ENCODE results near the gene GSTK1.
A peak's percentile ranks its signal among the peaks of the same experiment; 100 is the strongest.
"Not testable (repeated sequence)": the region's sequence is repeated elsewhere in the genome, so short reads cannot be mapped to it uniquely, and the experiment has no call there.

Gene GSTK1

GRCh38 chr7:143261901-143262300 is 1.3 kb upstream of the GSTK1 start:
- no peaks in the 10 kb centered on the region for H3K4me1 ChIP-seq (ENCODE audit: insufficient read depth, low read length)
- no peaks in the 10 kb centered on the region for H3K36me3 ChIP-seq (ENCODE audit: insufficient read depth, low read length)
- no peak overlapping the region for H3K4me3 ChIP-seq (ENCODE audit: low read length)
- no peaks in the 10 kb centered on the region for H3K9me3 ChIP-seq (ENCODE audit: low read length)
- no peak overlapping the region for H2AFZ ChIP-seq (ENCODE audit: low read depth, low read length)
- no peaks in the 10 kb centered on the region for H3K27me3 ChIP-seq (ENCODE audit: insufficient read depth, low read length)

- H3K36me3 ChIP-seq (ENCODE audit: insufficient read depth, low read length); H3K9me3 ChIP-seq (ENCODE audit: low read length); H3K4me1 ChIP-seq (ENCODE audit: insufficient read depth, low read length); H2AFZ ChIP-seq (ENCODE audit: low read depth, low read length); H3K27me3 ChIP-seq (ENCODE audit: insufficient read depth, low read length): not testable (repeated sequence)
- peak overlapping the region; percentile 65 for H3K4me3 ChIP-seq (ENCODE audit: low read length)
Measured at GRCh38 chr7:143264196-143264568, 941 bp downstream of the GSTK1 start.

- Histone ChIP-seq H3K27me3 (ENCODE audit: insufficient read depth, low read length) (no peaks in the 10 kb centered on the region), H3K4me3 (ENCODE audit: low read length) (no peak overlapping the region), H2AFZ (ENCODE audit: low read depth, low read length) (no peak overlapping the region), H3K36me3 (ENCODE audit: insufficient read depth, low read length) (peaks cover 8% of the 10 kb centered on the region), H3K4me1 (ENCODE audit: insufficient read depth, low read length) (no peaks in the 10 kb centered on the region), H3K9me3 (ENCODE audit: low read length) (no peaks in the 10 kb centered on the region)
Measured at GRCh38 chr7:143265017-143265693, 1.9 kb downstream of the GSTK1 start.

GRCh38 chr7:143269251-143269650 is 6.0 kb downstream of the GSTK1 start:
- Histone ChIP-seq H3K4me3 (ENCODE audit: low read length) (no peak overlapping the region), H3K9me3 (ENCODE audit: low read length) (no peaks in the 10 kb centered on the region), H3K4me1 (ENCODE audit: insufficient read depth, low read length) (no peaks in the 10 kb centered on the region), H2AFZ (ENCODE audit: low read depth, low read length) (no peak overlapping the region), H3K36me3 (ENCODE audit: insufficient read depth, low read length) (peaks cover 8% of the 10 kb centered on the region), H3K27me3 (ENCODE audit: insufficient read depth, low read length) (no peaks in the 10 kb centered on the region)

GRCh38 chr7:143271240-143271639 is 8.0 kb downstream of the GSTK1 start:
- peaks cover 8% of the 10 kb centered on the region for H3K36me3 ChIP-seq (ENCODE audit: insufficient read depth, low read length)
- no peaks in the 10 kb centered on the region for H3K9me3 ChIP-seq (ENCODE audit: low read length)
- H3K4me1 ChIP-seq (ENCODE audit: insufficient read depth, low read length), result no peaks in the 10 kb centered on the region
- no peak overlapping the region for H3K4me3 ChIP-seq (ENCODE audit: low read length)
- no peaks in the 10 kb centered on the region for H3K27me3 ChIP-seq (ENCODE audit: insufficient read depth, low read length)
- H2AFZ ChIP-seq (ENCODE audit: low read depth, low read length), result no peak overlapping the region

- H3K9me3 ChIP-seq (ENCODE audit: low read length), result no peaks in the 10 kb centered on the region
- no peaks in the 10 kb centered on the region for H3K4me1 ChIP-seq (ENCODE audit: insufficient read depth, low read length)
- no peak overlapping the region for H2AFZ ChIP-seq (ENCODE audit: low read depth, low read length)
- peaks cover 8% of the 10 kb centered on the region for H3K36me3 ChIP-seq (ENCODE audit: insufficient read depth, low read length)
- H3K4me3 ChIP-seq (ENCODE audit: low read length), result no peak overlapping the region
- no peaks in the 10 kb centered on the region for H3K27me3 ChIP-seq (ENCODE audit: insufficient read depth, low read length)
Measured at GRCh38 chr7:143272871-143273270, 9.6 kb downstream of the GSTK1 start.

GRCh38 chr7:143279186-143280098 is 16.2 kb downstream of the GSTK1 start:
- Histone ChIP-seq H3K4me3 (ENCODE audit: low read length) (peak overlapping the region; percentile 24), H3K9me3 (ENCODE audit: low read length) (no peaks in the 10 kb centered on the region), H3K27me3 (ENCODE audit: insufficient read depth, low read length) (no peaks in the 10 kb centered on the region), H2AFZ (ENCODE audit: low read depth, low read length) (no peak overlapping the region), H3K36me3 (ENCODE audit: insufficient read depth, low read length) (no peaks in the 10 kb centered on the region), H3K4me1 (ENCODE audit: insufficient read depth, low read length) (peaks cover 23% of the 10 kb centered on the region)

GRCh38 chr7:143280160-143280559 is 16.9 kb downstream of the GSTK1 start:
- Histone ChIP-seq H2AFZ (ENCODE audit: low read depth, low read length) (no peak overlapping the region), H3K27me3 (ENCODE audit: insufficient read depth, low read length) (no peaks in the 10 kb centered on the region), H3K36me3 (ENCODE audit: insufficient read depth, low read length) (no peaks in the 10 kb centered on the region), H3K4me1 (ENCODE audit: insufficient read depth, low read length) (peaks cover 23% of the 10 kb centered on the region), H3K9me3 (ENCODE audit: low read length) (no peaks in the 10 kb centered on the region), H3K4me3 (ENCODE audit: low read length) (no peak overlapping the region)

GRCh38 chr7:143280566-143280965 is 17.3 kb downstream of the GSTK1 start:
- Histone ChIP-seq H3K9me3 (ENCODE audit: low read length) (no peaks in the 10 kb centered on the region), H3K4me1 (ENCODE audit: insufficient read depth, low read length) (peaks cover 25% of the 10 kb centered on the region), H2AFZ (ENCODE audit: low read depth, low read length) (no peak overlapping the region), H3K4me3 (ENCODE audit: low read length) (no peak overlapping the region), H3K36me3 (ENCODE audit: insufficient read depth, low read length) (no peaks in the 10 kb centered on the region), H3K27me3 (ENCODE audit: insufficient read depth, low read length) (no peaks in the 10 kb centered on the region)

GRCh38 chr7:143281529-143281928 is 18.3 kb downstream of the GSTK1 start:
- Histone ChIP-seq H3K9me3 (ENCODE audit: low read length) (no peaks in the 10 kb centered on the region), H3K27me3 (ENCODE audit: insufficient read depth, low read length) (no peaks in the 10 kb centered on the region), H3K36me3 (ENCODE audit: insufficient read depth, low read length) (no peaks in the 10 kb centered on the region), H2AFZ (ENCODE audit: low read depth, low read length) (no peak overlapping the region), H3K4me3 (ENCODE audit: low read length) (no peak overlapping the region), H3K4me1 (ENCODE audit: insufficient read depth, low read length) (peaks cover 25% of the 10 kb centered on the region)

- Histone ChIP-seq H3K36me3 (ENCODE audit: insufficient read depth, low read length) (no peaks in the 10 kb centered on the region), H3K4me1 (ENCODE audit: insufficient read depth, low read length) (peaks cover 25% of the 10 kb centered on the region), H3K27me3 (ENCODE audit: insufficient read depth, low read length) (no peaks in the 10 kb centered on the region), H3K4me3 (ENCODE audit: low read length) (no peak overlapping the region), H3K9me3 (ENCODE audit: low read length) (no peaks in the 10 kb centered on the region), H2AFZ (ENCODE audit: low read depth, low read length) (no peak overlapping the region)
Measured at GRCh38 chr7:143282124-143282523, 18.9 kb downstream of the GSTK1 start.

- Histone ChIP-seq H3K4me1 (ENCODE audit: insufficient read depth, low read length) (peaks cover 25% of the 10 kb centered on the region), H3K27me3 (ENCODE audit: insufficient read depth, low read length) (no peaks in the 10 kb centered on the region), H3K4me3 (ENCODE audit: low read length) (no peak overlapping the region), H3K36me3 (ENCODE audit: insufficient read depth, low read length) (no peaks in the 10 kb centered on the region), H2AFZ (ENCODE audit: low read depth, low read length) (no peak overlapping the region), H3K9me3 (ENCODE audit: low read length) (no peaks in the 10 kb centered on the region)
Measured at GRCh38 chr7:143283381-143283780, 20.1 kb downstream of the GSTK1 start.

GRCh38 chr7:143284591-143285469 is 21.6 kb downstream of the GSTK1 start, which contains the start of gene TMEM139:
Gene TMEM139, plus strand, starts transcription at chr7:143284958. Its CDS starts 1,000 bp downstream, at chr7:143285958.
- Histone ChIP-seq H3K9me3 (ENCODE audit: low read length) (no peaks in the 10 kb centered on the region), H3K4me3 (ENCODE audit: low read length) (no peak within 1 kb of the TSS), H3K4me1 (ENCODE audit: insufficient read depth, low read length) (peaks cover 20% of the 10 kb centered on the region), H2AFZ (ENCODE audit: low read depth, low read length) (no peak within 1 kb of the TSS), H3K36me3 (ENCODE audit: insufficient read depth, low read length) (no peaks in the 10 kb centered on the region), H3K27me3 (ENCODE audit: insufficient read depth, low read length) (no peaks in the 10 kb centered on the region)

Data from neuron (in vitro differentiated cells).